Esophagus mucosa (tissue), 1 donor: Measurements from ENCODE around the gene TMEM115. TPM values are rescaled to one million over a fixed set of nuclear protein-coding genes. Genes with fewer than 3 reads are reported as not detected.

ENCODE experiments used
- ATAC-seq: fragments of 200-7000 bp; cut with Tn5 transposase; one replicate; pipeline ENCODE4 v1.9.1; 2020
- total RNA-seq: library from RNA; stranded (reverse); gene quantifications from one replicate; pipeline ENCODE4 v1.2.4, GENCODE V29; 2023
- donor health status: DM: yes; HTN: yes; CAD: no.

TMEM115 gene
- total RNA-seq, 1 donor from 2014 or later: 19.3 TPM

- ATAC-seq: no peak
These were observed 27.9 kb downstream of the TMEM115 start for GRCh38 chr3:50331364-50331907.

- no peak for ATAC-seq
These were observed 29.0 kb downstream of the TMEM115 start for GRCh38 chr3:50330330-50330729.

- peak; percentile 89 for ATAC-seq
These were observed 31.2 kb downstream of the TMEM115 start, which contains the start of gene TUSC2 for GRCh38 chr3:50327943-50328691. TUSC2 (minus strand) TSS chr3:50328223; CDS start chr3:50328099, 124 bp downstream.

GRCh38 chr3:50327129-50327528 lies 32.2 kb downstream of the TMEM115 start:
- ATAC-seq: no peak

- no peak for ATAC-seq
These were observed 33.2 kb downstream of the TMEM115 start for GRCh38 chr3:50326182-50326541.

GRCh38 chr3:50325497-50326181 lies 33.7 kb downstream of the TMEM115 start:
- ATAC-seq: no peak

- ATAC-seq: no peak
These were observed 34.2 kb downstream of the TMEM115 start for GRCh38 chr3:50325113-50325480.

- ATAC-seq: peak; percentile 6
These were observed 34.8 kb downstream of the TMEM115 start for GRCh38 chr3:50324351-50325112.

- ATAC-seq: no peak
These were observed 35.6 kb downstream of the TMEM115 start for GRCh38 chr3:50323614-50324199.

GRCh38 chr3:50323092-50323600 lies 36.2 kb downstream of the TMEM115 start:
- ATAC-seq: no peak

GRCh38 chr3:50322386-50323091 lies 36.8 kb downstream of the TMEM115 start, which contains the start of gene HYAL2:
HYAL2 (minus strand) TSS chr3:50322745; CDS start chr3:50320489, 2,256 bp downstream.
- ATAC-seq: no peak

GRCh38 chr3:50322115-50322385 lies 37.3 kb downstream of the TMEM115 start:
- ATAC-seq: no peak

- peak; percentile 56 for ATAC-seq
These were observed 37.8 kb downstream of the TMEM115 start for GRCh38 chr3:50321336-50322114.

GRCh38 chr3:50320853-50321335 lies 38.4 kb downstream of the TMEM115 start:
- peak; percentile 43 for ATAC-seq

GRCh38 chr3:50319894-50320625 lies 39.3 kb downstream of the TMEM115 start:
- ATAC-seq: no peak

- ATAC-seq: no peak
These were observed 40.0 kb downstream of the TMEM115 start for GRCh38 chr3:50319181-50319893.

- ATAC-seq: no peak
These were observed 40.7 kb downstream of the TMEM115 start for GRCh38 chr3:50318615-50319014.

- ATAC-seq: no peak
These were observed 41.2 kb downstream of the TMEM115 start for GRCh38 chr3:50318163-50318562.

GRCh38 chr3:50317300-50317699 lies 42.0 kb downstream of the TMEM115 start:
- peak; percentile 8 for ATAC-seq
